ENCODE results near the gene SULF2.
A peak's percentile ranks its signal among the peaks of the same experiment; 100 is the strongest.

SULF2 gene

DNA sequence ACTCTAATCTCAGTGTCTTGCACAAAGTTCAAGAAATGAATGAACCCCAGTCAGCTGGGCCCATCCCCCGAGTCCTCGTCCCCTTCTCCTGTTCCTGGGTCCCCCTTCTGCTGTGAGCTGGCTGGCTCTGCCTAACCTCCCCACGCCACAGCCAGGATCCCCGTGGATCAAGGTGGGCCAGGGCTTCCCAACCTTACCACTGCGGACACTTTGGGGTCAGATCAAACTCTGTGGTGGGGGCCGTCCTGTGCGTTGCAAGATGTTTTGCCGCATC, 116.2 kb downstream of the SULF2 start:
- no peak for DNase-seq (ENCODE audit: low spot score)

DNA sequence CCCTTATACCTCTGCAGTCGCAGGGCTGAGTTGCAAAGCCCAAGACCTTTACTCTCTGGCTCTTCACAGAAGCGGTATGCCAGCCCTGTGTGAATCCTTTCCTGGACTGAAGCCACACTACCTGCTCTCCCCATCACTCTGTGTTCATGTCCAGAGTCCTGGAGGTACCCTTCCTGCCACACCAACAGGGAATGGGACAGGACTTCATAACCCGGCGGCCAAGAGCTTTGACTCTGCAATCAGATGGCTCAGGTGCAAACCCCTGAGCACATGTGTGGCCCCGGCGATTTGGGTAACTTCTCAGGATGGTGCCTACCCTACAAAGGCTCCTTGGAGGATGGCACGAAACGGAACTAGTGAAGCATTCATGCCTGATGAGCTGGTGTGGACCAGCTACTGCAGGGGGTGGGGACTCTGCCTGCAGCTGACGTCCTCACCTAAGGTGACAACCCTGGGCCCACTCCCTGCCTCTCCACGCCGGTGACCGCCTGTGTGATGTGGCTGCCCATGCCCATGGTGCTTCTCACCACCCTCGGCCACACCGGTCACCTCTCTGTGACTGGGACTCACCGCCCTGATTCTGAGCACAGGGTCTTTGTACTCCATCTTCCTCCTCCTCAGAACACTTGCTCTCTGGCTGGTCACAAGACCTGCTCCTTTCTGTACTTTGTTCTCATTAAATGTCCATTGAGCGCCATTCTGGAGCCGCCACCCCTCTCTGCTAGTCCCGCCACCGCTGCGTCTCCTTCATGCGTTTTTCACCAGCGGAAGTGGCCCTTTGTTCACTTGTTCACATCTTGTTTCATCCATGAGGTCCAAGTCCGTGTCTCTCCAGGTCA, 116.7 kb downstream of the SULF2 start:
- DNase-seq (ENCODE audit: low spot score): no peak

DNA sequence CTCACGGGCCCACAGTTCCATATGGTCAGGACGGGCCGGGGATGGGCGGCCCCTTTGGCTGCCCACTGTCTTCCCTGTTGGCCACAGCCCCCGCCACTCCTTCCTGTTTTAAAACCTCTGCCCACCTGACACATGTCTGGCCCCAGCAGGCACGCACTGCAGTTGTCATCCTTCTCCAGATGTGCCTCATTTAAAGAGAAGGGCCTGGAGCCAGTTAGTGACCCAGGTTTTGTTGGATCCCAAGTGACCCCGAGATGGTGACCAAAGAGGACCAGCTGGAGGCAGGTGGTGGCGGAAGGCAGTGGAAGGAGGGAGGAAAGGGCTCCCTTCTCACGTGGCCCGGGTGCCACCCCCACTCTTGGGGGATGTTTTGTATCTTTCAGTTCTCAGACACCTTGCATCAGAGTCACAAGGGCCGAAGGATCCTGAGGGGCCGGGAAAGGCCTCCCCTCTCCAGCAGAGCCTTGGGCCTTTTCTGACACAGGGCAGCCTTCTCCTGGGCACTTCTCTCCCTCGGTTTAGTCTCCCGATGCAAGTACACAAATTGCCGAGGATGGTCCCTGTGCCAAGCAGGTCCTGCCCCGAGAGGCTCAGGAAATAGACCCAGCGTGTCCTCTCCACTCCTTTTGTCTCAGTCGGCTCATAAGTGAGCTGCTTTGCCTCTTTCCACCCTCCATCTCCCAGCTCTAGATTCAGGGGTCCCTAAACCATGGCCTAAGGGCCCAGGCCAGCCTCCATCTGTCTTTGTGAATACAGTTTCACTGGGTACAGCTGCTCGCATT, 117.6 kb downstream of the SULF2 start:
- DNase-seq (ENCODE audit: low spot score): no peak

- DNase-seq (ENCODE audit: low spot score): no peak
Observed at GRCh38 chr20:47667086-47667485, 118.2 kb downstream of the SULF2 start.

- DNase-seq (ENCODE audit: low spot score): no peak
Observed at GRCh38 chr20:47666304-47666703, 119.0 kb downstream of the SULF2 start.

- no peak for DNase-seq (ENCODE audit: low spot score)
Observed at GRCh38 chr20:47665221-47665991, 119.9 kb downstream of the SULF2 start.

- no peak for DNase-seq (ENCODE audit: low spot score)
Observed at GRCh38 chr20:47664744-47665143, 120.5 kb downstream of the SULF2 start.

DNA sequence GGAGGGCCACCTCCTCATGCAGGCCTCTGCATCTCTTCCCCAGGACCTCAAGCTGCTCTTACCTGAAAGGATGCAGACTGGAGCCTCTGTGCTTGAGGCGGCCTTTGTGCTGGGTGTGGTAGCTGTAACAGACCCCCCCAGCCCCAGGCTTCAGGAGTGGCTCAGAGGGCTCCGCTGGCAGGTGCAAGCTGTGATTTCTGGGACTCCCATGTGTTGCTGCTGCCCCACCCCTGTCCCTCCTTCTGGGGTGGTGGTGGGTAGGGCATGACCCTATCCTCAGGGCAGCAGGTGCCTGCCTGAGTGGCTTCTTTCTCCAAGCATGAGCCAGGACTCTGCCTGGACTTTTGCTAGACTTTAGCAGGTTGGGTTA, 121.2 kb downstream of the SULF2 start:
- DNase-seq (ENCODE audit: low spot score): no peak

DNA sequence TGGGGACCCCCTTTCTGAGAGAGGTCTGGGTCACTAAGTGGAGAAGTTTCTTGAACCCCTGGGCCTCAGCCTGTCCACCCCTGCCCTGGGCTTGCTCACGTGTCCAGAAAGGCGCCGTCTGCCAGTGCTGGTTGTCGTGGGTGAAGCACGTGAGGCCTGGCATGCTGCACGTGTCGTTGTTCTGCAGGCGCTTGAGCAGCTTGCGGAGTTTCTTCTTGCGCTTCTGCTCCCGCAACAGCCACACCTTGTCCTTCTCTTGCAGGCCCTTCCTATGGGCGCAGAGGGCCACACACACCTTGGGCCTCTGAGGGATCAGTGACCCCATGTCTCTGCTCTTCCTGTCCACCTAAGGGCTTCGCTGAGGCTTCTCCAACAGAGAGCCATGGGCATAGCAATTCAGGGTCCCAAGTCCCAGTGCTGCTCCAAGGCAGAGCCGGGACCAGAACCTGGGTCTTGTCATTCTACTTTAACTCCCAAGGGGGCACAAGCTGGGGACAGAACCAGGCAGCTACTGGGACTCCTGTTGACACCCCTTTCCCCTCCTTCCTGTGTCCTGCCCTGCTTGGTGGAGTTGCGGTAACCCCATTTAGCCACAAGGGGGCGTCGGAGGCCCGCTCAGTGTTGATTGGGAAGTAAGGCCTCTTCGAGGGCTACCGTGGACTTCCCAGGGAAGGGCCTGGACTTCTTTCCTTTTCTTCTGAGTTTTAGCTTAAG, 121.8 kb downstream of the SULF2 start:
- peak; percentile 92 for DNase-seq (ENCODE audit: low spot score)

- DNase-seq (ENCODE audit: low spot score): no peak
Observed at GRCh38 chr20:47662483-47663353, 122.6 kb downstream of the SULF2 start.

- DNase-seq (ENCODE audit: low spot score): no peak
Observed at GRCh38 chr20:47661714-47662113, 123.6 kb downstream of the SULF2 start.

GRCh38 chr20:47660983-47661700, 124.1 kb downstream of the SULF2 start:
- no peak for DNase-seq (ENCODE audit: low spot score)

- no peak for DNase-seq (ENCODE audit: low spot score)
Observed at GRCh38 chr20:47660602-47660905, 124.7 kb downstream of the SULF2 start.

- DNase-seq (ENCODE audit: low spot score): no peak
Observed at GRCh38 chr20:47659904-47660601, 125.2 kb downstream of the SULF2 start.

DNA sequence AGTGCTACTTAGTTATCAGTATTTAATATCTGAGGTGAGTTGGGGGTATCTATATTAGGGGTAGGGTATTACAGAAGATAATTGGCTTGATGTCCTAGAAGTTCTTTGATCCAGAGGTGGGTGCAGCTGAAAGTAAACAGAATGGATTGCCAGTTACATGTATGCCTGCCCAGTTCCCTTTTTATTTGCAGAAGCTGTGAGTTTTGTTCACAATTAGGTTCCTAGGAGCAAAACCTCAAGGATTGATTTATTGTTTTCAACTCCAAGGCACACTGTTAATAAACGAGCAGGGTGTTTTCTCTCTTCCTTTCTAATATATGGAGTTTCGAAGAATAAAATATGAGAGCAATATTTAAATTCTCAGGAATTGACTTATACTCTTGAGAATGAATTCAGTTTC, 129.0 kb downstream of the SULF2 start:
- DNase-seq (ENCODE audit: low spot score): no peak

GRCh38 chr20:47655635-47656034, 129.6 kb downstream of the SULF2 start:
- DNase-seq (ENCODE audit: low spot score): no peak

DNA sequence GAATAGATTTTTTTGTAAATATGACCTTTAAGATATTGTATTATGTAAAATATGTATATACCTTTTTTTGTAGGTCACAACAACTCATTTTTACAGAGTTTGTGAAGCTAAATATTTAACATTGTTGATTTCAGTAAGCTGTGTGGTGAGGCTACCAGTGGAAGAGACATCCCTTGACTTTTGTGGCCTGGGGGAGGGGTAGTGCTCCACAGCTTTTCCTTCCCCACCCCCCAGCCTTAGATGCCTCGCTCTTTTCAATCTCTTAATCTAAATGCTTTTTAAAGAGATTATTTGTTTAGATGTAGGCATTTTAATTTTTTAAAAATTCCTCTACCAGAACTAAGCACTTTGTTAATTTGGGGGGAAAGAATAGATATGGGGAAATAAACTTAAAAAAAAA, 130.9 kb downstream of the SULF2 start:
- no peak for DNase-seq (ENCODE audit: low spot score)

- DNase-seq (ENCODE audit: low spot score): no peak
Observed at GRCh38 chr20:47653869-47654268, 131.4 kb downstream of the SULF2 start.

DNA sequence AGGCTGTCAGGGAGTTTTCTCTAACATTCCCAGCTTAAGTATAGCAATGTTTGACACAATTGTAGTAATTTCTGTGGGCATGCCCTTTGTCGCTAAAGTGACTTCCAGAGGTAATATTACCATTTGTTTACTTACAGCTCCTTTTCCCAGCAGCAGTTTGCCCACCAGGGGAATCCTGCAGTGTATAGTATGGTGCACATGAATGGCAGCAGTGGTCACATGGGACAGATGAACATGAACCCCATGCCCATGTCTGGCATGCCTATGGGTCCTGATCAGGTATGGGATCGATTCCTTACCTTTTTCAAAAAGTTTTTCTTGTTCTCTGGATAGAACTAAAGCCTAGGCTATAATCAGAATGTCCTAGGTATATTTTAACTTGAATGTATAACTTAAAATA, 132.5 kb downstream of the SULF2 start:
- no peak for DNase-seq (ENCODE audit: low spot score)

DNA sequence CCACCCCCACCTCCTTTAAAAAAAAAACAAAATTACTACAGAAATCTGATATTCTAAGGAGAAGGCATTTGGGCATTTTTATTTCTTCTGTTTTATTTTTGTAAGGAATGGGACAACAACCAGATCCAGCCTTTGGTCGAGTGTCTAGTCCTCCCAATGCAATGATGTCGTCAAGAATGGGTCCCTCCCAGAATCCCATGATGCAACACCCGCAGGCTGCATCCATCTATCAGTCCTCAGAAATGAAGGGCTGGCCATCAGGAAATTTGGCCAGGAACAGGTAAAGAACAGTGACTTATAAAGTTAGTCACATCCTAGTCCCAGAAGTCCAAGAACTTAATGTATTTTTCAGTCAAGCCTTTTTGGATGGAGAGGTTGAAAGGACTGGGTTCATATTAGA, 133.0 kb downstream of the SULF2 start:
- DNase-seq (ENCODE audit: low spot score): no peak
